GM10266 (cell line): ENCODE results near the gene H2BK1.

Source experiments
- DNase-seq: peaks from one replicate; pipeline ENCODE4 v3.0.0; 2012; ENCODE audit errors: extremely low spot score
- TF ChIP-seq, protein P1 (sequence below): IDR thresholded peaks from 2 replicates; pipeline ENCODE4 v1.5.1; 2012; ENCODE audit warnings: mild to moderate bottlenecking, low read depth; ENCODE audit not compliant: control insufficient read depth, insufficient read depth; ENCODE audit errors: missing control alignments

The H2BK1 gene

DNA sequence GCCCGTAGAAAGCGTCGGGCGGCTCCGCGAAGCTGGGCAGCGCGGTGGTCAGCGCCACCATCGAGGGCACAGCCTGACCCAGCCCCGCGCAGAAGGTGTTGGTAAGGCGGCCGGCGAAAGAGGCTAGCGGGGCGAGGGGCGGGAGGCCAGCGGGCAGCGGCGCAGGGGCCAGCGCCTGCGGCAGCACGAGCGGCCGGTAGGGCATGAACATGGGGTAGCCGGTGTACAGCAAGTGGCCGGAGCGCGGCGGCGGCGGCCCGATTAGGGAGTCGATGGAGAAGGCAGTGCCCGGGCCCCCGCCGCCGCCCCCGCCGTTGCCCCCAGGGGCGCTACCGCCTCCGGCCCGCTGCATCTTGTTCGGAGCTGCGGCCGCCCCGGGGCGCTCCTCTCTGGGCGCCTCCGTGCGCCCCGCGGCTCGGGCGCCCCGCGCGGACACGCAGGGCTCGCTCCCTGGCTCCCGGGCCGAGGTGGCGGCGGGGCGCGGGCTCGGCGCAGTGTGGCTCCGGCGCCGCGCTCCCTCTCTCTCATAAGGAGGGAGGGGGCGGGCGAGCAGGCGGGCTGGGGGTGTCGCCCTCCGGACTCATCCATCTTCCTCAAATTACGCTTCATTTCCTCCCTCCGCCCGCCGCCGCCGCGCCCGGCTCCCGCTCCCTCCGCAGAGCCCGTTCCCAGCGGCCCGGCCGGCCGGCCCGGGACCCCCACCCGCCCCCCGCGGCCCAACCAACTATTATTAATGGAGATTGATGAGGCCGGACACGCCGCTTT is 42.9 kb downstream of the H2BK1 start, which contains the start of gene GBX1:
TSS of gene GBX1 (minus strand) at position 498 of the 765 bp plus-strand sequence. CDS start at position 352, 146 bp downstream.
- TF ChIP-seq, protein P1, sequence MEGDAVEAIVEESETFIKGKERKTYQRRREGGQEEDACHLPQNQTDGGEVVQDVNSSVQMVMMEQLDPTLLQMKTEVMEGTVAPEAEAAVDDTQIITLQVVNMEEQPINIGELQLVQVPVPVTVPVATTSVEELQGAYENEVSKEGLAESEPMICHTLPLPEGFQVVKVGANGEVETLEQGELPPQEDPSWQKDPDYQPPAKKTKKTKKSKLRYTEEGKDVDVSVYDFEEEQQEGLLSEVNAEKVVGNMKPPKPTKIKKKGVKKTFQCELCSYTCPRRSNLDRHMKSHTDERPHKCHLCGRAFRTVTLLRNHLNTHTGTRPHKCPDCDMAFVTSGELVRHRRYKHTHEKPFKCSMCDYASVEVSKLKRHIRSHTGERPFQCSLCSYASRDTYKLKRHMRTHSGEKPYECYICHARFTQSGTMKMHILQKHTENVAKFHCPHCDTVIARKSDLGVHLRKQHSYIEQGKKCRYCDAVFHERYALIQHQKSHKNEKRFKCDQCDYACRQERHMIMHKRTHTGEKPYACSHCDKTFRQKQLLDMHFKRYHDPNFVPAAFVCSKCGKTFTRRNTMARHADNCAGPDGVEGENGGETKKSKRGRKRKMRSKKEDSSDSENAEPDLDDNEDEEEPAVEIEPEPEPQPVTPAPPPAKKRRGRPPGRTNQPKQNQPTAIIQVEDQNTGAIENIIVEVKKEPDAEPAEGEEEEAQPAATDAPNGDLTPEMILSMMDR: no peak
- DNase-seq: no peak

DNA sequence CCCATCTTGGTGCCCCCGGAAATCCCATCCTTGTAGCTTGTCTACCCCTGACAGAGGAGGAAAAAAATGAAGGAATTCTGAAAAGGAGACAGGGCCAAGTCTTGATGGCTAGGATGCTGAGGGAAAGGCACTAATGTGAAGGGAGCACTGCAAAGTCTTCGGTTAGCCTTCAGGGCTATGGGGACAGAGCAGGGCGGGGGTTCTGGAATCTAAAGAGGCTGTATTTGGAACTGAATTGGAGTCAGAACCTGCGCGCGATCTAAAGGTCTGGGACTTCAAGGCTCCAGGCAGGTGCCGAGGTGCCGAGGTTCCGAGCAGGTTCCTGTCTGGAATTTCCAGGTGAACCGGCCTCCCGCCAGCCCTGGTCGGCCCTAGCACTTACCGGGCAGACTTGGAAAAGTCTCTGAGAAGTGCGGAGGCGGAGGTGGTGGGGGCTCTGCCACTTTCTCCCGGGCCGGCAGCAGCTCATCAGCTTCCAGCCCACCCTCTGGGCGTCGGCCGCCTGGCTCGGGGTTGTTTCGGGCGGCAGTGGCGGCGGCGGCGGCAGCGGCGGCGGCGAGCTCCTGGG is 43.6 kb downstream of the H2BK1 start:
- no peak for DNase-seq
- TF ChIP-seq, protein P1: no peak

DNA sequence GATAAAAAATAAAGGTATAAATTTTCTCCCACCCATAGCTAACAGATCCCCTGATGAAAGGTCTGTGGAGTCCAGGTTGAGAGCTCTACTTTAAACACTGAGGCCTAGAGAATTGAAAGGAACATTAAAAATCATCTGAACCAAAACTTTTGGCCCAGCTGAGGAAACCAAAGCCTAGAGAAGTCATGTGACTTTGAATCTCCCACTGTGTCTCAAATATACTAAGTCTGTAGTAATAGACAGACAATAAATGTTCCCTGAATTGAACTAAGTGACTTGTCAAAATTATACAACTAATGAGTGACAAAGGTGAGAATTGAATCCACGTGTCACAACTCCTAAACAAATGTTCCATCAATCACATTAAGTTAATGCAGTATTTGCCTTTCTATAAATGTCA is 48.5 kb downstream of the H2BK1 start:
- TF ChIP-seq, protein P1: no peak
- DNase-seq: no peak
